SK-N-SH (cell line): ENCODE results near the gene CHD2. TPM values are rescaled to one million over a fixed set of nuclear protein-coding genes. Genes with fewer than 3 reads are reported as not detected.

Experiments used
- CTCF ChIA-PET: fragments of 300-600, 350-600 bp; formaldehyde crosslinking; extraction: SDS; loops from one replicate; lab custom pipeline; 2021; lab: Yijun Ruan, JAX
- POLR2A ChIA-PET: fragments of 350-600 bp; sonication (Branson Sonifier 250); formaldehyde crosslinking; extraction: SDS; loops from one replicate; lab custom pipeline; 2020; ENCODE audit warnings: antibody characterized with exemption, inconsistent platforms; lab: Yijun Ruan, JAX
- DNase-seq: peaks from one replicate; pipeline ENCODE4 v3.0.0; 2012
- H2AFZ ChIP-seq: fragments of 200-600 bp; sonication (generic); 2 replicates; pipeline ENCODE4 v1.8.1; 2016; ENCODE audit warnings: antibody characterized with exemption, mild to moderate bottlenecking, low read depth
- H3F3A ChIP-seq: fragments of 200-600 bp; sonication (generic); replicated peaks from 2 replicates; pipeline ENCODE3; 2016; ENCODE audit warnings: antibody characterized with exemption, mild to moderate bottlenecking; ENCODE audit not compliant: insufficient read depth
- H3K27ac ChIP-seq, 2 experiments: fragments of 200-500 bp in 1 of 2; fragments of 200-600 bp in 1 of 2; sonication (Bioruptor generic) in 1 of 2; sonication (generic), shearing (Covaris generic) in 1 of 2; 2 replicates each; pipeline versions ENCODE4 v1.5.1 to v1.6.1; 2014 to 2016; ENCODE audit warnings: low read depth in 2 of 2, inconsistent platforms in 1 of 2, low read length in 1 of 2, mild to moderate bottlenecking in 1 of 2, mixed read lengths in 1 of 2
- H3K27me3 ChIP-seq: fragments of 200-600 bp; sonication (generic), shearing (Covaris generic); 2 replicates; pipeline ENCODE4 v1.6.1; 2016; ENCODE audit warnings: mixed run types; ENCODE audit not compliant: insufficient read depth
- H3K36me3 ChIP-seq, 2 experiments: fragments of 200-500 bp in 1 of 2; fragments of 200-600 bp in 1 of 2; sonication (Bioruptor generic) in 1 of 2; sonication (generic) in 1 of 2; replicated peaks in 1 of 2; 2 replicates each; pipeline versions ENCODE3 to v1.5.1; 2014 to 2016; ENCODE audit warnings: low read length in 1 of 2, mild to moderate bottlenecking in 1 of 2; ENCODE audit not compliant: insufficient read depth in 2 of 2, control insufficient read depth in 1 of 2
- H3K4me1 ChIP-seq, 2 experiments: fragments of 200-500 bp in 1 of 2; fragments of 200-600 bp in 1 of 2; sonication (Bioruptor generic) in 1 of 2; sonication (generic), shearing (Covaris generic) in 1 of 2; 2 replicates each; pipeline versions ENCODE4 v1.5.1 to v1.6.1; 2014 to 2016; ENCODE audit warnings: low read depth in 1 of 2, low read length in 1 of 2, mixed run types in 1 of 2; ENCODE audit not compliant: insufficient read depth in 2 of 2, control insufficient read depth in 1 of 2
- H3K4me2 ChIP-seq: fragments of 200-600 bp; sonication (generic), shearing (Covaris generic); 2 replicates; pipeline ENCODE4 v1.6.1; 2017; ENCODE audit warnings: mixed run types
- H3K4me3 ChIP-seq, 2 experiments: fragments of 200-500 bp in 1 of 2; fragments of 200-600 bp in 1 of 2; sonication (Bioruptor generic) in 1 of 2; sonication (generic), shearing (Covaris generic) in 1 of 2; 2 replicates each; pipeline versions ENCODE4 v1.5.1 to v1.8.1; 2014 to 2016; ENCODE audit warnings: low read depth in 2 of 2, inconsistent platforms in 1 of 2, low read length in 1 of 2, mild to moderate bottlenecking in 1 of 2, mixed read lengths in 1 of 2, moderate library complexity in 1 of 2
- H3K79me2 ChIP-seq: fragments of 200-600 bp; sonication (generic); 2 replicates; pipeline ENCODE4 v1.8.1; 2017; ENCODE audit warnings: mild to moderate bottlenecking; ENCODE audit not compliant: insufficient read depth
- H3K9ac ChIP-seq: fragments of 200-600 bp; sonication (generic); 2 replicates; pipeline ENCODE4 v1.6.1; 2017; ENCODE audit warnings: mixed run types
- H3K9me2 ChIP-seq: fragments of 200-600 bp; sonication (generic); 2 replicates; pipeline ENCODE4 v1.6.1; 2017; ENCODE audit warnings: mixed run types
- H3K9me3 ChIP-seq: fragments of 200-600 bp; sonication (generic); 2 replicates; pipeline ENCODE4 v1.6.1; 2017; ENCODE audit warnings: mixed run types, mild to moderate bottlenecking, moderate library complexity
- H4K20me1 ChIP-seq: fragments of 200-600 bp; sonication (generic); 2 replicates; pipeline ENCODE4 v1.6.1; 2017; ENCODE audit warnings: mild to moderate bottlenecking, mixed run types; ENCODE audit not compliant: insufficient read depth
- CHD2 ChIP-seq: fragments of 150-350 bp; IDR thresholded peaks from 2 replicates; pipeline ENCODE4 v1.6.1; 2018; ENCODE audit warnings: low read length; ENCODE audit not compliant: partially characterized antibody
- EP300 ChIP-seq, 2 experiments: IDR thresholded peaks; 2 replicates each; pipeline versions ENCODE4 v1.4.0 to v1.6.1; 2012; ENCODE audit warnings: borderline replicate concordance in 1 of 2, low read depth in 1 of 2, low read length in 1 of 2
- EZH2phosphoT487 ChIP-seq: fragments of 200-600 bp; sonication (generic); IDR thresholded peaks from 2 replicates; pipeline ENCODE4 v1.6.1; 2017; ENCODE audit warnings: low read depth, mixed run types, mild to moderate bottlenecking, antibody characterized with exemption, moderate library complexity, borderline replicate concordance
- FOXJ3 ChIP-seq: sonication (generic); formaldehyde crosslinking; IDR thresholded peaks from 2 replicates; pipeline ENCODE4 v1.5.1; 2020; ENCODE audit warnings: mild to moderate bottlenecking, missing genetic modification reagents
- FOXM1 ChIP-seq: IDR thresholded peaks from 2 replicates; pipeline ENCODE4 v1.4.0; 2012; ENCODE audit warnings: low read depth, mild to moderate bottlenecking
- GABPA ChIP-seq: IDR thresholded peaks from 2 replicates; pipeline ENCODE4 v1.4.0; 2012; ENCODE audit warnings: low read depth, mild to moderate bottlenecking
- JUND ChIP-seq: IDR thresholded peaks from 2 replicates; pipeline ENCODE4 v1.4.0; 2012
- MEF2A ChIP-seq: IDR thresholded peaks from 2 replicates; pipeline ENCODE4 v1.4.0; 2012; ENCODE audit warnings: low read depth, borderline replicate concordance
- NRF1 ChIP-seq: IDR thresholded peaks from 2 replicates; pipeline ENCODE4 v1.6.1; 2012; ENCODE audit warnings: low read depth, mild to moderate bottlenecking, low read length
- POLR2AphosphoS5 ChIP-seq: IDR thresholded peaks from 2 replicates; pipeline ENCODE4 v1.6.1; 2012; ENCODE audit warnings: low read depth, low read length
- RAD21 ChIP-seq: IDR thresholded peaks from 2 replicates; pipeline ENCODE4 v1.6.1; 2012; ENCODE audit warnings: mild to moderate bottlenecking, low read length
- REST ChIP-seq: IDR thresholded peaks from 2 replicates; pipeline ENCODE4 v1.6.1; 2012; ENCODE audit warnings: mild to moderate bottlenecking, low read depth, low read length, moderate library complexity
- RFX5 ChIP-seq: IDR thresholded peaks from 2 replicates; pipeline ENCODE4 v1.6.1; 2012; ENCODE audit warnings: mild to moderate bottlenecking, improper control_type of control experiment, low read length
- SMC3 ChIP-seq: IDR thresholded peaks from 2 replicates; pipeline ENCODE4 v1.6.1; 2012; ENCODE audit warnings: low read depth, low read length, improper control_type of control experiment
- TCF12 ChIP-seq: IDR thresholded peaks from 2 replicates; pipeline ENCODE4 v1.4.0; 2012
- TEAD4 ChIP-seq: IDR thresholded peaks from 2 replicates; pipeline ENCODE4 v1.4.0; 2012; ENCODE audit warnings: mild to moderate bottlenecking, borderline replicate concordance; ENCODE audit not compliant: insufficient read depth
- WGBS: methylation state at CpG from one replicate; pipeline ENCODE4 v1.1.6; 2017; ENCODE audit warnings: low lambda C conversion rate; 5-methylcytosine and 5-hydroxymethylcytosine counted together
- polyA plus RNA-seq, 3 experiments: library from polyadenylated mRNA; depleted of rRNA; stranded (reverse); fragments of >200 nt; gene quantifications; 2 replicates each; pipeline ENCODE4 v1.2.3, GENCODE V29; 2012
- TF ChIP-seq, protein P1 (sequence below): fragments of 150-350 bp; IDR thresholded peaks from 2 replicates; pipeline ENCODE4 v1.6.1; 2017; ENCODE audit warnings: antibody characterized with exemption, low read length, low read depth, borderline replicate concordance
- TF ChIP-seq, protein P2 (sequence below): IDR thresholded peaks from 2 replicates; pipeline ENCODE4 v1.4.0; 2012; ENCODE audit warnings: low read depth, borderline replicate concordance

CHD2 gene
- polyA plus RNA-seq, 1 of the 3 experiments (the other 2 are of a cell fraction) = 25.3 TPM

DNA sequence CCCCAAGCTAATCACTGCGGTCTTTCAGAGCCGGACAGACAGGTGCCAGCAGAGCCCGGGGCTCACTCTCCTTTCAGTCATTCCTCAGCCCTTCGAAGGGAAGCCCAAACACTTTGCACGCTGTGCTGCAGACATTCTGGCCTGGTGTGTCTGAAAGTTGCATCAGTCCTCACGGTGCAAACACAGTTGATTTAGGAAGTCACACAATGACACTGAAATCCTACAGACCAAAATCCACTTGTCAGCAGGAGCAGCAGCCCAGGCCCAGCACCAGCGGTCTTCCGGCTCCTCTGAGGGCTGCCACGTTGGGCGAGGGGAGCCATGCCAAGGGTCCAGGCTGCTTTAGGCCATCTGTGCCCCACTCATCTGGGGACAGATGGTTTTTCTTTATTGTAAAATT is 127.3 kb downstream of the CHD2 start:
- H3K9me3 ChIP-seq = no peaks in the 10 kb centered on the region
- WGBS = 90% methylated on average over 10 of the region's 10 CpGs
- peaks cover 19 to 20% of the 10 kb centered on the region in 2 experiments; a peak in 3 of 4 replicates for H3K4me1 ChIP-seq
- no peak overlapping the region for H3K9ac ChIP-seq
- H3K9me2 ChIP-seq = no peaks in the 10 kb centered on the region
- peaks cover 9% of the 10 kb centered on the region; the same call in 1 of the 2 replicates for H3K79me2 ChIP-seq
- H3F3A ChIP-seq = peaks cover 29% of the 10 kb centered on the region
- ChIA-PET POLR2A (no interaction called here), CTCF (interaction anchor here (1.2 to 10.7 kb wide), 5 partner anchors 9 to 1092 kb away, joined by 3 to 191 read pairs (median 18); no protein-coding TSS in a partner anchor)
- H2AFZ ChIP-seq = no peak overlapping the region
- H4K20me1 ChIP-seq = peaks cover 50% of the 10 kb centered on the region
- peaks cover 37 to 61% of the 10 kb centered on the region in 2 experiments for H3K36me3 ChIP-seq
- H3K4me2 ChIP-seq = no peak overlapping the region
- no peak for DNase-seq
- H3K4me3 ChIP-seq = no peak overlapping the region
- H3K27ac ChIP-seq = no peak overlapping the region; a peak in 1 of 4 replicates
- TF ChIP-seq EZH2phosphoT487 = no peak
- TF ChIP-seq, protein P1, sequence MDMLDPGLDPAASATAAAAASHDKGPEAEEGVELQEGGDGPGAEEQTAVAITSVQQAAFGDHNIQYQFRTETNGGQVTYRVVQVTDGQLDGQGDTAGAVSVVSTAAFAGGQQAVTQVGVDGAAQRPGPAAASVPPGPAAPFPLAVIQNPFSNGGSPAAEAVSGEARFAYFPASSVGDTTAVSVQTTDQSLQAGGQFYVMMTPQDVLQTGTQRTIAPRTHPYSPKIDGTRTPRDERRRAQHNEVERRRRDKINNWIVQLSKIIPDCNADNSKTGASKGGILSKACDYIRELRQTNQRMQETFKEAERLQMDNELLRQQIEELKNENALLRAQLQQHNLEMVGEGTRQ = no peak
- TF ChIP-seq SMC3 = no peak
- TF ChIP-seq NRF1 = no peak
- no peak for TF ChIP-seq GABPA
- TF ChIP-seq FOXJ3 (CRISPR knock-in tag) = no peak
- TF ChIP-seq CHD2 = no peak
- TF ChIP-seq TEAD4 = no peak
- no peak for TF ChIP-seq FOXM1
- TF ChIP-seq REST = no peak
- no peak for TF ChIP-seq RAD21
- TF ChIP-seq MEF2A = no peak
- TF ChIP-seq EP300 (IDR thresholded peaks at IDR 0.05; ENCODE audit: borderline replicate concordance in 1 of 2, low read depth in 1 of 2, low read length in 1 of 2) = no peak
- TF ChIP-seq POLR2AphosphoS5 = no peak
- TF ChIP-seq, protein P2, sequence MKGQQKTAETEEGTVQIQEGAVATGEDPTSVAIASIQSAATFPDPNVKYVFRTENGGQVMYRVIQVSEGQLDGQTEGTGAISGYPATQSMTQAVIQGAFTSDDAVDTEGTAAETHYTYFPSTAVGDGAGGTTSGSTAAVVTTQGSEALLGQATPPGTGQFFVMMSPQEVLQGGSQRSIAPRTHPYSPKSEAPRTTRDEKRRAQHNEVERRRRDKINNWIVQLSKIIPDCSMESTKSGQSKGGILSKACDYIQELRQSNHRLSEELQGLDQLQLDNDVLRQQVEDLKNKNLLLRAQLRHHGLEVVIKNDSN = no peak
- no peak for TF ChIP-seq TCF12
- no peak for TF ChIP-seq JUND
- no peak for TF ChIP-seq RFX5
- H3K27me3 ChIP-seq = no peaks in the 10 kb centered on the region
